Liver (tissue), 9 donors: ENCODE results near the gene ATXN7L3. TPM values are rescaled to one million over a fixed set of nuclear protein-coding genes. Genes with fewer than 3 reads are reported as not detected.
A peak's percentile ranks its signal among the peaks of the same experiment; 100 is the strongest.

ENCODE experiments used
- DNase-seq: peaks from one replicate; pipeline ENCODE4 v3.0.0-alpha.2; 2017; ENCODE audit warnings: low spot score
- H3K27ac ChIP-seq, 2 donors: one replicate each; pipeline ENCODE4 v1.7.0; 2013; ENCODE audit warnings: inconsistent platforms in 2 of 2, low read length in 2 of 2, control low read depth in 1 of 2, low read depth in 1 of 2, mild to moderate bottlenecking in 1 of 2
- H3K27me3 ChIP-seq, 4 donors: one replicate each; pipeline versions ENCODE4 v1.6.1 to v1.7.0; 2013; ENCODE audit warnings: low read length in 3 of 4, inconsistent platforms in 1 of 4, mild to moderate bottlenecking in 1 of 4, moderate library complexity in 1 of 4; ENCODE audit not compliant: control insufficient read depth in 4 of 4, insufficient read depth in 4 of 4
- H3K36me3 ChIP-seq, 4 donors: one replicate each; pipeline versions ENCODE4 v1.6.1 to v1.7.0; 2013; ENCODE audit warnings: low read length in 3 of 4, mild to moderate bottlenecking in 3 of 4, low read depth in 1 of 4, moderate library complexity in 1 of 4; ENCODE audit not compliant: control insufficient read depth in 4 of 4, insufficient read depth in 3 of 4
- H3K4me1 ChIP-seq, 4 donors: one replicate each; pipeline versions ENCODE4 v1.6.1 to v1.7.0; 2013; ENCODE audit warnings: low read length in 3 of 4, mild to moderate bottlenecking in 3 of 4, moderate library complexity in 1 of 4; ENCODE audit not compliant: control insufficient read depth in 4 of 4, insufficient read depth in 4 of 4
- H3K4me3 ChIP-seq, 3 donors: one replicate each; pipeline versions ENCODE4 v1.6.1 to v1.7.0; 2013; ENCODE audit warnings: low read length in 3 of 3, control low read depth in 1 of 3, low read depth in 1 of 3, mild to moderate bottlenecking in 1 of 3
- H3K9ac ChIP-seq, 2 donors: one replicate each; pipeline ENCODE4 v1.7.0; 2013; ENCODE audit warnings: low read length in 2 of 2, mild to moderate bottlenecking in 2 of 2, moderate library complexity in 2 of 2, control low read depth in 1 of 2, low read depth in 1 of 2
- H3K9me3 ChIP-seq, 4 donors: one replicate each; pipeline versions ENCODE4 v1.6.1 to v1.7.0; 2013; ENCODE audit warnings: low read length in 3 of 4; ENCODE audit not compliant: control insufficient read depth in 4 of 4
- CTCF ChIP-seq: fragments of 150-350 bp; IDR thresholded peaks from 2 replicates; pipeline ENCODE4 v1.5.1; 2017; ENCODE audit warnings: improper control_type of control experiment, low read depth, low read length; ENCODE audit not compliant: missing input control
- EGR1 ChIP-seq, 2 donors: IDR thresholded peaks; 2 replicates each; pipeline ENCODE4 v1.6.1; 2016 to 2018; ENCODE audit warnings: antibody characterized with exemption in 2 of 2, low read depth in 2 of 2
- FOXA1 ChIP-seq: IDR thresholded peaks from 2 replicates; pipeline ENCODE4 v1.6.1; 2016; ENCODE audit warnings: antibody characterized with exemption
- FOXA2 ChIP-seq: IDR thresholded peaks from 2 replicates; pipeline ENCODE4 v1.6.1; 2016; ENCODE audit warnings: antibody characterized with exemption
- GABPA ChIP-seq, 2 donors: IDR thresholded peaks in 1 of 2; conservative IDR thresholded peaks in 1 of 2; 2 replicates each; pipeline ENCODE4 v1.6.1; 2016; ENCODE audit warnings: antibody characterized with exemption in 2 of 2, mild to moderate bottlenecking in 1 of 2, moderate library complexity in 1 of 2
- HNF4A ChIP-seq, 2 donors: conservative IDR thresholded peaks; 2 replicates each; pipeline ENCODE4 v1.6.1; 2016; ENCODE audit warnings: antibody characterized with exemption in 2 of 2, mild to moderate bottlenecking in 2 of 2
- HNF4G ChIP-seq: IDR thresholded peaks from 2 replicates; pipeline ENCODE4 v1.6.1; 2016; ENCODE audit warnings: antibody characterized with exemption
- JUND ChIP-seq, 2 donors: IDR thresholded peaks; 2 replicates each; pipeline ENCODE4 v1.6.1; 2016; ENCODE audit warnings: antibody characterized with exemption in 2 of 2
- MAX ChIP-seq: IDR thresholded peaks from 2 replicates; pipeline ENCODE4 v1.6.1; 2016; ENCODE audit warnings: antibody characterized with exemption
- NR2F2 ChIP-seq: IDR thresholded peaks from 2 replicates; pipeline ENCODE4 v1.6.1; 2016; ENCODE audit warnings: antibody characterized with exemption
- RAD21 ChIP-seq, 2 donors: IDR thresholded peaks; 2 replicates each; pipeline ENCODE4 v1.6.1; 2016; ENCODE audit warnings: antibody characterized with exemption in 2 of 2, mild to moderate bottlenecking in 2 of 2
- RXRA ChIP-seq, 2 donors: IDR thresholded peaks; 2 replicates each; pipeline ENCODE4 v1.6.1; 2017 to 2018; ENCODE audit warnings: antibody characterized with exemption in 2 of 2, mild to moderate bottlenecking in 1 of 2
- SP1 ChIP-seq: IDR thresholded peaks from 2 replicates; pipeline ENCODE4 v1.6.1; 2018; ENCODE audit warnings: antibody characterized with exemption, mild to moderate bottlenecking
- TAF1 ChIP-seq: conservative IDR thresholded peaks from 2 replicates; pipeline ENCODE4 v1.6.1; 2016; ENCODE audit warnings: antibody characterized with exemption, mild to moderate bottlenecking
- YY1 ChIP-seq: IDR thresholded peaks from 2 replicates; pipeline ENCODE4 v1.6.1; 2016; ENCODE audit warnings: antibody characterized with exemption, mild to moderate bottlenecking
- WGBS: extraction: QIAGEN DNeasy Blood & Tissue Kit; methylation state at CpG from one replicate; pipeline ENCODE4 v1.1.7; 2013; 5-methylcytosine and 5-hydroxymethylcytosine counted together
- polyA plus RNA-seq, 2 donors: library from polyadenylated mRNA; stranded (reverse) in 1 of 2; unstranded in 1 of 2; fragments of 200-250 nt in 1 of 2; fragments of >200 nt in 1 of 2; fragmentation: Nextera tagmentation in 1 of 2; extraction: Ambion mirVana in 1 of 2; gene quantifications; one replicate each; pipeline versions ENCODE4 v1.2.1 to v1.2.3, GENCODE V29; 2013 to 2015
- total RNA-seq, 2 donors: library from RNA; depleted of rRNA; stranded (reverse); fragments of >200 nt; gene quantifications; one replicate each; pipeline ENCODE4 v1.2.3, GENCODE V29; 2014
- TF ChIP-seq, protein P1 (sequence below): IDR thresholded peaks from 2 replicates; pipeline ENCODE4 v1.6.1; 2016; ENCODE audit warnings: antibody characterized with exemption
- TF ChIP-seq, protein P2 (sequence below): IDR thresholded peaks from 2 replicates; pipeline ENCODE4 v1.6.1; 2016; ENCODE audit warnings: antibody characterized with exemption
- TF ChIP-seq, protein P3 (sequence below): IDR thresholded peaks from 2 replicates; pipeline ENCODE4 v1.6.1; 2016; ENCODE audit warnings: antibody characterized with exemption, mild to moderate bottlenecking
- donor health status: healthy.
- donor health status: healthy.
- donor health status: healthy.
- donor health status: healthy.
- donor health status: healthy.

ATXN7L3 gene
- total and polyA plus RNA-seq, 4 donors: 5.1 to 20.9 (median 14.7) TPM

GRCh38 chr17:44229090-44229489 lies 29.4 kb upstream of the ATXN7L3 start:
- TF ChIP-seq FOXA2: no peak
- no peak for TF ChIP-seq GABPA (IDR thresholded peaks at IDR 0.05 in 1 of 2, conservative IDR thresholded peaks at IDR 0.05 in 1 of 2)
- TF ChIP-seq MAX: no peak
- Histone ChIP-seq H3K27ac (no peak overlapping the region), H3K4me1 (peaks cover 0 to under 1% (median under 1%) of the 10 kb centered on the region in 4 donors), H3K36me3 (no peaks in the 10 kb centered on the region), H3K27me3 (no peaks in the 10 kb centered on the region), H3K9ac (no peak overlapping the region), H3K4me3 (no peak overlapping the region), H3K9me3 (no peaks in the 10 kb centered on the region)
- 91% methylated on average over 6 of the region's 6 CpGs for WGBS
- no peak for DNase-seq

DNA sequence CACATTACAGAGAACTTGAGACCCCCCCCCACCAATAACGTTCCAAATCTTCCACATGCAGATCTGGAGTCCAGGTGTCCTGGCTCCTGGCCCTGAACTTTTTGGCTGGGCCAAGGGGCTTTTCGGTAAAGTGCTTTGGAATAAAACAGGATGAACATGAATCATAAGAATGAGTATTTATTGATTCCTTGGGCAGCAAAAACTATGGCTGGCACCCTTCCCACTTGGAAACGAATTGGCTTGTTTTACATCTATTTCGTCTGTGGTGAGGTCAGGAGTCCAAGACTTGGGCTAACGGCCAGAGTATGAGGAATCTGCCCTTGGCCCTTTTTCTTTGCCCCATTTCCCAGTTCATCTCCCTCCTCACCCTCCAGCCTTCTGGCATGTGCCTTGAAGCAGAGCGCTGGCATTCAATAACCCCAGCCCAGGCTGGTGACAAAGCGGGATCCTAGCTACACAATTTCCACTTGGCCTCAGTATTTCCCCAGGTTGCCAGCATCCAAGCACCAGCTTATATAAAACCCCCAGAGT lies 23.9 kb upstream of the ATXN7L3 start:
- TF ChIP-seq HNF4A (conservative IDR thresholded peaks at IDR 0.05) (peak; percentile 72 to 86), CTCF (no peak), MAX (peak; percentile 19), FOXA1 (no peak), GABPA (IDR thresholded peaks at IDR 0.05 in 1 of 2, conservative IDR thresholded peaks at IDR 0.05 in 1 of 2) (no peak), JUND (IDR thresholded peaks at IDR 0.05) (no peak), RAD21 (IDR thresholded peaks at IDR 0.05) (peak in 1 of 2 donors; percentile 21), EGR1 (IDR thresholded peaks at IDR 0.05; ENCODE audit: low read depth in 2 of 2) (no peak), YY1 (no peak), TAF1 (no peak), SP1 (peak; percentile 59), FOXA2 (no peak), NR2F2 (peak; percentile 60), RXRA (IDR thresholded peaks at IDR 0.05) (peak; percentile 48 to 58), HNF4G (peak; percentile 49)
- TF ChIP-seq, protein P1, sequence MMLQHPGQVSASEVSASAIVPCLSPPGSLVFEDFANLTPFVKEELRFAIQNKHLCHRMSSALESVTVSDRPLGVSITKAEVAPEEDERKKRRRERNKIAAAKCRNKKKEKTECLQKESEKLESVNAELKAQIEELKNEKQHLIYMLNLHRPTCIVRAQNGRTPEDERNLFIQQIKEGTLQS: no peak
- TF ChIP-seq, protein P2, sequence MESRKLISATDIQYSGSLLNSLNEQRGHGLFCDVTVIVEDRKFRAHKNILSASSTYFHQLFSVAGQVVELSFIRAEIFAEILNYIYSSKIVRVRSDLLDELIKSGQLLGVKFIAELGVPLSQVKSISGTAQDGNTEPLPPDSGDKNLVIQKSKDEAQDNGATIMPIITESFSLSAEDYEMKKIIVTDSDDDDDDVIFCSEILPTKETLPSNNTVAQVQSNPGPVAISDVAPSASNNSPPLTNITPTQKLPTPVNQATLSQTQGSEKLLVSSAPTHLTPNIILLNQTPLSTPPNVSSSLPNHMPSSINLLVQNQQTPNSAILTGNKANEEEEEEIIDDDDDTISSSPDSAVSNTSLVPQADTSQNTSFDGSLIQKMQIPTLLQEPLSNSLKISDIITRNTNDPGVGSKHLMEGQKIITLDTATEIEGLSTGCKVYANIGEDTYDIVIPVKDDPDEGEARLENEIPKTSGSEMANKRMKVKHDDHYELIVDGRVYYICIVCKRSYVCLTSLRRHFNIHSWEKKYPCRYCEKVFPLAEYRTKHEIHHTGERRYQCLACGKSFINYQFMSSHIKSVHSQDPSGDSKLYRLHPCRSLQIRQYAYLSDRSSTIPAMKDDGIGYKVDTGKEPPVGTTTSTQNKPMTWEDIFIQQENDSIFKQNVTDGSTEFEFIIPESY: no peak
- TF ChIP-seq, protein P3, sequence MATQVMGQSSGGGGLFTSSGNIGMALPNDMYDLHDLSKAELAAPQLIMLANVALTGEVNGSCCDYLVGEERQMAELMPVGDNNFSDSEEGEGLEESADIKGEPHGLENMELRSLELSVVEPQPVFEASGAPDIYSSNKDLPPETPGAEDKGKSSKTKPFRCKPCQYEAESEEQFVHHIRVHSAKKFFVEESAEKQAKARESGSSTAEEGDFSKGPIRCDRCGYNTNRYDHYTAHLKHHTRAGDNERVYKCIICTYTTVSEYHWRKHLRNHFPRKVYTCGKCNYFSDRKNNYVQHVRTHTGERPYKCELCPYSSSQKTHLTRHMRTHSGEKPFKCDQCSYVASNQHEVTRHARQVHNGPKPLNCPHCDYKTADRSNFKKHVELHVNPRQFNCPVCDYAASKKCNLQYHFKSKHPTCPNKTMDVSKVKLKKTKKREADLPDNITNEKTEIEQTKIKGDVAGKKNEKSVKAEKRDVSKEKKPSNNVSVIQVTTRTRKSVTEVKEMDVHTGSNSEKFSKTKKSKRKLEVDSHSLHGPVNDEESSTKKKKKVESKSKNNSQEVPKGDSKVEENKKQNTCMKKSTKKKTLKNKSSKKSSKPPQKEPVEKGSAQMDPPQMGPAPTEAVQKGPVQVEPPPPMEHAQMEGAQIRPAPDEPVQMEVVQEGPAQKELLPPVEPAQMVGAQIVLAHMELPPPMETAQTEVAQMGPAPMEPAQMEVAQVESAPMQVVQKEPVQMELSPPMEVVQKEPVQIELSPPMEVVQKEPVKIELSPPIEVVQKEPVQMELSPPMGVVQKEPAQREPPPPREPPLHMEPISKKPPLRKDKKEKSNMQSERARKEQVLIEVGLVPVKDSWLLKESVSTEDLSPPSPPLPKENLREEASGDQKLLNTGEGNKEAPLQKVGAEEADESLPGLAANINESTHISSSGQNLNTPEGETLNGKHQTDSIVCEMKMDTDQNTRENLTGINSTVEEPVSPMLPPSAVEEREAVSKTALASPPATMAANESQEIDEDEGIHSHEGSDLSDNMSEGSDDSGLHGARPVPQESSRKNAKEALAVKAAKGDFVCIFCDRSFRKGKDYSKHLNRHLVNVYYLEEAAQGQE: no peak
- no peak for DNase-seq
- H3K9ac ChIP-seq: no peak overlapping the region
- no peak overlapping the region for H3K4me3 ChIP-seq
- no peaks in the 10 kb centered on the region for H3K27me3 ChIP-seq
- H3K4me1 ChIP-seq: peaks cover 13 to 30% (median 24%) of the 10 kb centered on the region in 4 donors
- H3K27ac ChIP-seq: peak overlapping the region in 1 of 2 donors; percentile 21
- no peaks in the 10 kb centered on the region for H3K36me3 ChIP-seq
- H3K9me3 ChIP-seq: no peaks in the 10 kb centered on the region
- WGBS: 18% methylated on average over 7 of the region's 7 CpGs
